H9 (cell line): ENCODE data around the gene NUP188. TPM values are rescaled to one million over a fixed set of nuclear protein-coding genes. Genes with fewer than 3 reads are reported as not detected.
"Not testable (repeated sequence)": the region's sequence is repeated elsewhere in the genome, so short reads cannot be mapped to it uniquely, and the experiment has no call there.

ENCODE experiments used
- DNase-seq: peaks from one replicate; pipeline ENCODE4 v3.0.0-alpha.2; 2017
- H2AFZ ChIP-seq: one replicate; pipeline ENCODE4 v1.6.1; 2013; ENCODE audit warnings: mild to moderate bottlenecking, low read length, control low read depth, moderate library complexity
- H2AK5ac ChIP-seq: 2 replicates; pipeline ENCODE4 v1.6.1; 2013; ENCODE audit warnings: low read length, control low read depth, mixed read lengths; ENCODE audit not compliant: insufficient read length
- H2BK120ac ChIP-seq: one replicate; pipeline ENCODE4 v1.6.1; 2013; ENCODE audit warnings: low read depth, mild to moderate bottlenecking, low read length, control low read depth, inconsistent platforms; ENCODE audit not compliant: poor library complexity, severe bottlenecking
- H2BK12ac ChIP-seq: 2 replicates; pipeline ENCODE4 v1.6.1; 2013; ENCODE audit warnings: low read length, control low read depth, mixed read lengths, low read depth; ENCODE audit not compliant: insufficient read length
- H2BK15ac ChIP-seq: 2 replicates; pipeline ENCODE4 v1.6.1; 2013; ENCODE audit warnings: low read depth, low read length, control low read depth
- H2BK20ac ChIP-seq: one replicate; pipeline ENCODE4 v1.6.1; 2013; ENCODE audit warnings: low read depth, mild to moderate bottlenecking, low read length, control low read depth, inconsistent platforms; ENCODE audit not compliant: poor library complexity, severe bottlenecking
- H2BK5ac ChIP-seq: 2 replicates; pipeline ENCODE4 v1.6.1; 2013; ENCODE audit warnings: low read length, control low read depth, mixed read lengths; ENCODE audit not compliant: insufficient read length
- H3K14ac ChIP-seq: 2 replicates; pipeline ENCODE4 v1.6.1; 2013; ENCODE audit warnings: low read length, control low read depth; ENCODE audit not compliant: insufficient read depth
- H3K18ac ChIP-seq: 2 replicates; pipeline ENCODE4 v1.6.1; 2013; ENCODE audit warnings: low read depth, mild to moderate bottlenecking, mixed read lengths, low read length, control low read depth; ENCODE audit not compliant: insufficient read length
- H3K23ac ChIP-seq: 2 replicates; pipeline ENCODE4 v1.6.1; 2013; ENCODE audit warnings: low read length, control low read depth, mixed read lengths, low read depth; ENCODE audit not compliant: insufficient read length
- H3K23me2 ChIP-seq: 2 replicates; pipeline ENCODE4 v1.6.1; 2013; ENCODE audit warnings: low read depth, mild to moderate bottlenecking, mixed read lengths, low read length, control low read depth; ENCODE audit not compliant: insufficient read length, poor library complexity, severe bottlenecking
- H3K27ac ChIP-seq: 2 replicates; pipeline ENCODE4 v1.5.1; 2013; ENCODE audit warnings: low read length, control low read depth, mixed read lengths, low read depth; ENCODE audit not compliant: insufficient read length
- H3K27me3 ChIP-seq: 2 replicates; pipeline ENCODE4 v1.6.1; 2013; ENCODE audit warnings: low read length, control low read depth, inconsistent platforms; ENCODE audit not compliant: insufficient read depth
- H3K4ac ChIP-seq: 2 replicates; pipeline ENCODE4 v1.6.1; 2013; ENCODE audit warnings: low read depth, mild to moderate bottlenecking, control low read depth, inconsistent platforms, low read length, moderate library complexity
- H3K4me1 ChIP-seq: 2 replicates; pipeline ENCODE4 v1.6.1; 2013; ENCODE audit warnings: low read length, control low read depth, inconsistent platforms; ENCODE audit not compliant: insufficient read depth
- H3K4me2 ChIP-seq: 2 replicates; pipeline ENCODE4 v1.6.1; 2013; ENCODE audit warnings: low read length, control low read depth, mixed read lengths; ENCODE audit not compliant: insufficient read length, insufficient read depth
- H3K56ac ChIP-seq: 2 replicates; pipeline ENCODE4 v1.6.1; 2013; ENCODE audit warnings: low read depth, mild to moderate bottlenecking, mixed read lengths, low read length, control low read depth; ENCODE audit not compliant: insufficient read length
- H3K79me1 ChIP-seq: 2 replicates; pipeline ENCODE4 v1.6.1; 2013; ENCODE audit warnings: low read depth, mild to moderate bottlenecking, moderate library complexity, low read length, control low read depth, inconsistent platforms; ENCODE audit not compliant: insufficient read depth, poor library complexity, severe bottlenecking
- H3K79me2 ChIP-seq: 2 replicates; pipeline ENCODE4 v1.6.1; 2013; ENCODE audit warnings: low read length, control low read depth, inconsistent platforms; ENCODE audit not compliant: insufficient read depth
- H3K9ac ChIP-seq: 2 replicates; pipeline ENCODE4 v1.6.1; 2013; ENCODE audit warnings: low read length, control low read depth, mixed read lengths; ENCODE audit not compliant: insufficient read length; ENCODE audit errors: extremely low read depth
- H3K9me3 ChIP-seq: one replicate; pipeline ENCODE4 v1.6.1; 2013; ENCODE audit warnings: low read depth, low read length, inconsistent platforms; ENCODE audit not compliant: control insufficient read depth
- H3T11ph ChIP-seq: one replicate; pipeline ENCODE4 v1.6.1; 2013; ENCODE audit warnings: mild to moderate bottlenecking, low read length, control low read depth, inconsistent platforms
- H4K20me1 ChIP-seq: one replicate; pipeline ENCODE4 v1.6.1; 2013; ENCODE audit not compliant: control insufficient read depth, insufficient read length, insufficient read depth
- H4K5ac ChIP-seq: 2 replicates; pipeline ENCODE4 v1.6.1; 2013; ENCODE audit warnings: low read depth, mild to moderate bottlenecking, mixed read lengths, low read length, control low read depth; ENCODE audit not compliant: insufficient read length
- H4K8ac ChIP-seq: replicated peaks from 2 replicates; pipeline ENCODE4 v1.6.1; 2013; ENCODE audit warnings: low read length, control low read depth, mixed read lengths, low read depth; ENCODE audit not compliant: insufficient read length
- H4K91ac ChIP-seq: 2 replicates; pipeline ENCODE4 v1.6.1; 2013; ENCODE audit warnings: low read depth, mild to moderate bottlenecking, moderate library complexity, mixed read lengths, low read length, control low read depth; ENCODE audit not compliant: insufficient read length
- H3K27ac Mint-ChIP-seq, 3 experiments: 2 replicates in 2 of 3; 3 replicates in 1 of 3; pipeline ENCODE4 v1.8.0; 2020 to 2021; ENCODE audit warnings: mixed read lengths in 3 of 3, mild to moderate bottlenecking in 1 of 3, moderate library complexity in 1 of 3
- H3K27me3 Mint-ChIP-seq: 2 replicates; pipeline ENCODE4 v1.8.0; 2021; ENCODE audit warnings: low read depth, mild to moderate bottlenecking, moderate library complexity, mixed read lengths
- H3K36me3 Mint-ChIP-seq, 3 experiments: 2 replicates in 2 of 3; 3 replicates in 1 of 3; pipeline ENCODE4 v1.8.0; 2020 to 2021; ENCODE audit warnings: low read depth in 3 of 3, mixed read lengths in 3 of 3; ENCODE audit not compliant: insufficient read depth in 1 of 3
- H3K4me1 Mint-ChIP-seq, 2 experiments: 2 replicates each; pipeline ENCODE4 v1.8.0; 2020; ENCODE audit warnings: mixed read lengths in 2 of 2
- H3K4me3 Mint-ChIP-seq, 2 experiments: 2 replicates in 1 of 2; 3 replicates in 1 of 2; pipeline ENCODE4 v1.8.0; 2020 to 2021; ENCODE audit warnings: mild to moderate bottlenecking in 2 of 2, mixed read lengths in 2 of 2, moderate library complexity in 1 of 2
- H3K9me3 Mint-ChIP-seq, 2 experiments: 2 replicates in 1 of 2; 3 replicates in 1 of 2; pipeline ENCODE4 v1.8.0; 2020; ENCODE audit warnings: mild to moderate bottlenecking in 2 of 2, mixed read lengths in 2 of 2, moderate library complexity in 1 of 2
- WGBS: extraction: QIAGEN DNeasy Blood & Tissue Kit; methylation state at CpG from one replicate; pipeline ENCODE4 v1.1.7; 2013; ENCODE audit warnings: missing lambda C conversion rate, low lambda C conversion rate, mixed read lengths; ENCODE audit not compliant: insufficient read length; ENCODE audit errors: extremely low coverage; 5-methylcytosine and 5-hydroxymethylcytosine counted together
- total RNA-seq: library from RNA; stranded (reverse); gene quantifications from 2 replicates; pipeline ENCODE4 v1.2.1, GENCODE V29; 2021
- TF ChIP-seq, protein P1 (sequence below): fragments of 200-600 bp; sonication (generic); conservative IDR thresholded peaks from 3 replicates; pipeline ENCODE4 v1.8.0; 2021; ENCODE audit warnings: antibody characterized with exemption, mild to moderate bottlenecking

NUP188 gene
- total RNA-seq, 1 experiment from 2014 or later, result 101 TPM

DNA sequence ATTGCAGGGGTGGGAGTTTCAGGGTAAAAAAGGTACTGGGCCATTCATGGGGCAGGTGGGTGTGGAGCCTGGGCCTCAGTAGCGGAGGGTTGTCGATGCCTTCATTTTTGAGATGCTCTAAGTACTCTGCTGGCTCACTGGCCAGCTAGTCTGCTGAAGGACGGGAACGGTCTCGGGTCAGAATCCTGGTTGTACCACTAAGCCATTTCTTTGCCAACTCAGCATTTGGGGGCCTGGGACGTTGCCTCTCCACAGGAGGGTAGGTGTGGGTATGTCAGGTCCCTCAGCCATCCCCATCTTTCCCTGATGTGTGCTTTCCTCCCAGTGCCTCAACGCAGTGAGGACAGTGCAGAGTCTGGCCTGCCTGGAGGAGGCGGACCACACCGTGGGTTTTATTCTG, 55.5 kb downstream of the NUP188 start:
- H2AK5ac ChIP-seq, result no peak overlapping the region
- peaks cover 0 to 2% of the 10 kb centered on the region in 2 experiments; a peak in 1 of 4 replicates for H3K4me1 Mint-ChIP-seq
- no peaks in the 10 kb centered on the region for H3K79me2 ChIP-seq
- H2BK20ac ChIP-seq, result no peak overlapping the region
- no peak overlapping the region for H2BK15ac ChIP-seq
- H3K14ac ChIP-seq, result no peak overlapping the region
- no peak overlapping the region for H2BK5ac ChIP-seq
- no peaks in the 10 kb centered on the region for H3K23me2 ChIP-seq
- H3K27ac ChIP-seq, result no peak overlapping the region
- no peak overlapping the region for H2AFZ ChIP-seq
- H3K4me1 ChIP-seq, result no peaks in the 10 kb centered on the region
- H3K79me1 ChIP-seq, result no peaks in the 10 kb centered on the region
- H3K4me3 Mint-ChIP-seq, result no peak overlapping the region
- no peaks in the 10 kb centered on the region for H3K27me3 ChIP-seq
- no peak overlapping the region for H4K91ac ChIP-seq
- WGBS, result no CpG with 5 or more reads among the region's 9 CpGs
- H3K4me2 ChIP-seq, result no peak overlapping the region
- H4K5ac ChIP-seq, result no peak overlapping the region
- no peak overlapping the region for H3K9ac ChIP-seq
- no peak for DNase-seq
- H3K56ac ChIP-seq, result no peak overlapping the region
- H3K18ac ChIP-seq, result no peak overlapping the region
- H3K36me3 Mint-ChIP-seq, result peaks cover 63 to 93% (median 78%) of the 10 kb centered on the region in 3 experiments
- no peak overlapping the region for H2BK120ac ChIP-seq
- H4K20me1 ChIP-seq, result no peaks in the 10 kb centered on the region
- H3K27ac Mint-ChIP-seq, result peak overlapping the region in 1 of 3 experiments; percentile 77; a peak in 2 of 7 replicates
- no peak overlapping the region for H3K23ac ChIP-seq
- H4K8ac ChIP-seq, result no peak overlapping the region
- no peak overlapping the region for H3K4ac ChIP-seq
- TF ChIP-seq, protein P1, sequence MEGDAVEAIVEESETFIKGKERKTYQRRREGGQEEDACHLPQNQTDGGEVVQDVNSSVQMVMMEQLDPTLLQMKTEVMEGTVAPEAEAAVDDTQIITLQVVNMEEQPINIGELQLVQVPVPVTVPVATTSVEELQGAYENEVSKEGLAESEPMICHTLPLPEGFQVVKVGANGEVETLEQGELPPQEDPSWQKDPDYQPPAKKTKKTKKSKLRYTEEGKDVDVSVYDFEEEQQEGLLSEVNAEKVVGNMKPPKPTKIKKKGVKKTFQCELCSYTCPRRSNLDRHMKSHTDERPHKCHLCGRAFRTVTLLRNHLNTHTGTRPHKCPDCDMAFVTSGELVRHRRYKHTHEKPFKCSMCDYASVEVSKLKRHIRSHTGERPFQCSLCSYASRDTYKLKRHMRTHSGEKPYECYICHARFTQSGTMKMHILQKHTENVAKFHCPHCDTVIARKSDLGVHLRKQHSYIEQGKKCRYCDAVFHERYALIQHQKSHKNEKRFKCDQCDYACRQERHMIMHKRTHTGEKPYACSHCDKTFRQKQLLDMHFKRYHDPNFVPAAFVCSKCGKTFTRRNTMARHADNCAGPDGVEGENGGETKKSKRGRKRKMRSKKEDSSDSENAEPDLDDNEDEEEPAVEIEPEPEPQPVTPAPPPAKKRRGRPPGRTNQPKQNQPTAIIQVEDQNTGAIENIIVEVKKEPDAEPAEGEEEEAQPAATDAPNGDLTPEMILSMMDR, result no peak
- H2BK12ac ChIP-seq, result no peak overlapping the region
- no peak overlapping the region for H3T11ph ChIP-seq
- no peaks in the 10 kb centered on the region; the same call in 1 of the 2 replicates for H3K27me3 Mint-ChIP-seq
- H3K9me3 Mint-ChIP-seq, result no peaks in the 10 kb centered on the region
- no peaks in the 10 kb centered on the region for H3K9me3 ChIP-seq

DNA sequence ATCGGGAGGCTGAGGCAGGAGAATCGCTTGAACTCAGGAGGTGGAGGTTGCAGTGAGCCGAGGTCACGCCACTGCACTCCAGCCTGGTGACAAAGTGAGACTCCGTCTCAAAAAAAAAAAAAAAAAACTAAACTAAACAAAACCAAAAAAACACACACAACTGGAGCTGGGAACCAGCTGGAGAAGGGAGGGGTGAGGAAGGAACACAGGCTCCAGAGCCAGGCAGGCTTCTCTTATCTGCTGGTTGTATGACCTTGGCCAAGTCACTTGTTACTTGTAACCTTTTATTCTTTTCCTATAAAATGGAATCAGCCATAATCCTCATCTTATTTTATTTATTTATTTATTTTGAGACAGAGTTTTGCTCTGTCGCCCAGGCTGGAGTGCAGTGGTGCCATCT, 56.7 kb downstream of the NUP188 start:
- not testable (repeated sequence) for H3K4me3 Mint-ChIP-seq, H3K27ac Mint-ChIP-seq
- WGBS, result no CpG with 5 or more reads among the region's 6 CpGs

More for the DNA sequence above, 56.7 kb downstream of the NUP188 start:
- H2BK15ac ChIP-seq, H2BK120ac ChIP-seq, H3K23ac ChIP-seq, H3T11ph ChIP-seq, H2BK20ac ChIP-seq, H3K23me2 ChIP-seq, H4K20me1 ChIP-seq, H2AK5ac ChIP-seq, H3K27me3 Mint-ChIP-seq, H3K79me2 ChIP-seq, H3K79me1 ChIP-seq, H4K5ac ChIP-seq, H3K9me3 ChIP-seq, H3K9ac ChIP-seq, H3K4me1 Mint-ChIP-seq, H3K56ac ChIP-seq, H3K9me3 Mint-ChIP-seq, H3K18ac ChIP-seq, H4K91ac ChIP-seq, H3K27ac ChIP-seq, H2BK12ac ChIP-seq, H2BK5ac ChIP-seq, H2AFZ ChIP-seq, H3K4ac ChIP-seq, H3K14ac ChIP-seq, H4K8ac ChIP-seq, H3K4me2 ChIP-seq, DNase-seq, H3K27me3 ChIP-seq, H3K4me1 ChIP-seq: not testable (repeated sequence)
- H3K36me3 Mint-ChIP-seq, result peaks cover 58 to 87% (median 66%) of the 10 kb centered on the region in 3 experiments
